Lower lobe of right lung (tissue), 2 donors: Measurements from ENCODE around the gene LCN1. TPM values are rescaled to one million over a fixed set of nuclear protein-coding genes. Genes with fewer than 3 reads are reported as not detected.

Experiments
- ATAC-seq, 2 donors: fragments of 200-7000 bp; cut with Tn5 transposase; one replicate each; pipeline ENCODE4 v1.9.1; 2020 to 2022; ENCODE audit warnings: mild to moderate bottlenecking in 2 of 2, moderate library complexity in 2 of 2
- DNase-seq: peaks from one replicate; pipeline ENCODE4 v3.0.0-alpha.2; 2020
- H3K27ac ChIP-seq: fragments of 200-600 bp; one replicate; pipeline ENCODE4 v1.8.0; 2022
- H3K27me3 ChIP-seq: fragments of 200-600 bp; one replicate; pipeline ENCODE4 v1.8.0; 2022; ENCODE audit warnings: low read depth
- H3K36me3 ChIP-seq: fragments of 200-600 bp; one replicate; pipeline ENCODE4 v1.8.0; 2022; ENCODE audit warnings: mild to moderate bottlenecking
- H3K4me1 ChIP-seq: fragments of 200-600 bp; one replicate; pipeline ENCODE4 v1.8.0; 2022
- H3K4me3 ChIP-seq: fragments of 200-600 bp; one replicate; pipeline ENCODE4 v1.8.0; 2022; ENCODE audit warnings: mild to moderate bottlenecking
- H3K9me3 ChIP-seq: fragments of 200-600 bp; one replicate; pipeline ENCODE4 v1.8.0; 2022
- CTCF ChIP-seq: fragments of 200-600 bp; IDR thresholded peaks from one replicate; pipeline ENCODE4 v1.8.0; 2022; ENCODE audit warnings: antibody characterized with exemption, mild to moderate bottlenecking
- intact Hi-C: fragments of 100-400 bp; cut with DNase I; formaldehyde crosslinking; loops from one replicate; pipeline ENCODE4 v1.11.0; 2022
- total RNA-seq: library from RNA; stranded (reverse); fragmentation: NEBNext Ultra II Directional; extraction: Animal tissue kit (Norgen Biotek cat#: 25700); gene quantifications from one replicate; pipeline ENCODE4 v1.2.1, GENCODE V29; 2021
- donor health status: DM: no; HTN: yes; CAD: no; lungs with severe emphysema.

Gene LCN1
- total RNA-seq, 1 donor from 2014 or later, result not detected

- DNase-seq, result peak; percentile 97
These were observed 21.7 kb upstream of the LCN1 start for GRCh38 chr9:135499326-135500070.

GRCh38 chr9:135500071-135500524 lies 21.1 kb upstream of the LCN1 start:
- ATAC-seq (peak; percentile 30 to 34), DNase-seq (no peak)
- peak overlapping the region; percentile 83 for H3K27ac ChIP-seq
- TF ChIP-seq CTCF, result no peak
- H3K36me3 ChIP-seq, result peaks cover 30% of the 10 kb centered on the region
- no peaks in the 10 kb centered on the region for H3K9me3 ChIP-seq
- no peaks in the 10 kb centered on the region for H3K27me3 ChIP-seq
- intact Hi-C loops, result no loop called here
- H3K4me1 ChIP-seq, result peaks cover 21% of the 10 kb centered on the region
- H3K4me3 ChIP-seq, result peak overlapping the region; percentile 79

More at GRCh38 chr9:135499326-135500070, 21.7 kb upstream of the LCN1 start:
- no peaks in the 10 kb centered on the region for H3K9me3 ChIP-seq
- H3K27me3 ChIP-seq, result no peaks in the 10 kb centered on the region
- peaks cover 24% of the 10 kb centered on the region for H3K36me3 ChIP-seq
- H3K27ac ChIP-seq, result peak overlapping the region; percentile 83
- peak; percentile 90 to 94 for ATAC-seq
- peak overlapping the region; percentile 79 for H3K4me3 ChIP-seq
- intact Hi-C loops, result no loop called here
- peaks cover 21% of the 10 kb centered on the region for H3K4me1 ChIP-seq
- TF ChIP-seq CTCF, result peak; percentile 8

GRCh38 chr9:135500525-135501260 lies 20.5 kb upstream of the LCN1 start, which contains the start of gene MRPS2:
TSS of gene MRPS2 (plus strand) at chr9:135500682. CDS start at chr9:135500711, 29 bp downstream.
- peak; percentile 95 for TF ChIP-seq CTCF
- intact Hi-C loops, result no loop called here
- H3K4me1 ChIP-seq, result peaks cover 21% of the 10 kb centered on the region

GRCh38 chr9:135501261-135502167 lies 19.7 kb upstream of the LCN1 start:
- no peaks in the 10 kb centered on the region for H3K9me3 ChIP-seq
- peaks cover 35% of the 10 kb centered on the region for H3K36me3 ChIP-seq
- H3K4me3 ChIP-seq, result peak overlapping the region; percentile 79
- peak overlapping the region; percentile 83 for H3K27ac ChIP-seq
- intact Hi-C loops, result no loop called here
- peaks cover 21% of the 10 kb centered on the region for H3K4me1 ChIP-seq
- no peak for TF ChIP-seq CTCF
- no peak for ATAC-seq
- no peaks in the 10 kb centered on the region for H3K27me3 ChIP-seq
- DNase-seq, result peak; percentile 79

More at GRCh38 chr9:135500525-135501260, 20.5 kb upstream of the LCN1 start, which contains the start of gene MRPS2:
- Histone ChIP-seq H3K4me3 (peak within 1 kb of the TSS; percentile 79), H3K27me3 (no peaks in the 10 kb centered on the region), H3K27ac (peak within 1 kb of the TSS; percentile 83), H3K36me3 (peaks cover 35% of the 10 kb centered on the region), H3K9me3 (no peaks in the 10 kb centered on the region)
- peak; percentile 98 for ATAC-seq
- DNase-seq, result peak; percentile 92
